Prostate gland (tissue), 2 donors: Measurements from ENCODE around the gene KLF15. TPM values are rescaled to one million over a fixed set of nuclear protein-coding genes. Genes with fewer than 3 reads are reported as not detected.

ENCODE experiments used
- DNase-seq: peaks from one replicate; pipeline ENCODE4 v3.0.0-alpha.2; 2019; ENCODE audit warnings: low spot score
- H3K27ac ChIP-seq, 2 donors: fragments of 200-600 bp; sonication (generic); 2 replicates each; pipeline ENCODE4 v1.5.1; 2017 to 2019
- H3K27me3 ChIP-seq: fragments of 200-600 bp; sonication (generic); replicated peaks from 2 replicates; pipeline ENCODE4 v1.5.1; 2019; ENCODE audit not compliant: insufficient read depth
- H3K36me3 ChIP-seq, 2 donors: fragments of 200-600 bp; sonication (generic); 1 replicate in 1 of 2; 2 replicates in 1 of 2; pipeline versions ENCODE4 v1.5.1 to v1.8.1; 2017 to 2019
- H3K4me1 ChIP-seq: fragments of 200-600 bp; sonication (generic); replicated peaks from 2 replicates; pipeline ENCODE4 v1.5.1; 2019
- H3K4me3 ChIP-seq, 2 donors: fragments of 200-600 bp; sonication (generic); 2 replicates each; pipeline ENCODE4 v1.5.1; 2017 to 2019
- H3K9me3 ChIP-seq: fragments of 200-600 bp; sonication (generic); 2 replicates; pipeline ENCODE4 v1.5.1; 2017
- CTCF ChIP-seq, 4 experiments: fragments of 200-600 bp in 2 of 4; fragments of 450-650 bp in 2 of 4; sonication (generic) in 2 of 4; IDR thresholded peaks; 1 replicate in 3 of 4; 2 replicates in 1 of 4; pipeline ENCODE4 v1.5.1; 2016 to 2019; ENCODE audit warnings: antibody characterized with exemption in 4 of 4, mild to moderate bottlenecking in 2 of 4, moderate library complexity in 2 of 4
- POLR2A ChIP-seq: fragments of 450-650 bp; IDR thresholded peaks from one replicate; pipeline ENCODE4 v1.6.1; 2016; ENCODE audit warnings: antibody characterized with exemption, mild to moderate bottlenecking
- POLR2AphosphoS5 ChIP-seq: sonication (generic); formaldehyde crosslinking; IDR thresholded peaks from one replicate; pipeline ENCODE4 v1.6.1; 2017; ENCODE audit warnings: antibody characterized with exemption
- WGBS: methylation state at CpG from one replicate; pipeline ENCODE4 v1.1.5; 2018; 5-methylcytosine and 5-hydroxymethylcytosine counted together
- intact Hi-C: fragments of 100-400 bp; cut with DNase I; formaldehyde crosslinking; loops from one replicate; pipeline ENCODE4 v1.14.2; 2022
- total RNA-seq, 2 donors: library from RNA; depleted of rRNA; stranded (reverse); fragments of >200 nt; gene quantifications; one replicate each; pipeline ENCODE4 v1.1.0, GENCODE V29; 2016

The KLF15 gene
- total RNA-seq, 2 donors from 2014 or later = 52.7 to 72.6 TPM

- H3K4me1 ChIP-seq = no peaks in the 10 kb centered on the region
- H3K27ac ChIP-seq = no peak overlapping the region
- H3K4me3 ChIP-seq = no peak overlapping the region
- H3K27me3 ChIP-seq = no peaks in the 10 kb centered on the region
- intact Hi-C loops = no loop called here
- H3K9me3 ChIP-seq = no peaks in the 10 kb centered on the region
- no peaks in the 10 kb centered on the region for H3K36me3 ChIP-seq
- no peak for DNase-seq
- no peak for TF ChIP-seq POLR2AphosphoS5
- no peak for TF ChIP-seq POLR2A
- TF ChIP-seq CTCF (IDR thresholded peaks at IDR 0.05) = no peak
- 92% methylated on average over 7 of the region's 7 CpGs for WGBS
These were observed 13.4 kb upstream of the KLF15 start for GRCh38 chr3:126370606-126371005.

- TF ChIP-seq POLR2AphosphoS5 (no peak), POLR2A (no peak), CTCF (IDR thresholded peaks at IDR 0.05) (no peak)
- Histone ChIP-seq H3K36me3 (no peaks in the 10 kb centered on the region), H3K4me1 (no peaks in the 10 kb centered on the region), H3K27me3 (no peaks in the 10 kb centered on the region), H3K4me3 (no peak overlapping the region), H3K27ac (no peak overlapping the region), H3K9me3 (no peaks in the 10 kb centered on the region)
- WGBS = 62% methylated on average over 4 of the region's 4 CpGs
- DNase-seq = no peak
- intact Hi-C loops = no loop called here
These were observed 12.8 kb upstream of the KLF15 start for GRCh38 chr3:126370055-126370454.

GRCh38 chr3:126369490-126369889 lies 12.3 kb upstream of the KLF15 start:
- DNase-seq = no peak
- WGBS = 91% methylated on average over 2 of the region's 2 CpGs
- H3K4me1 ChIP-seq = no peaks in the 10 kb centered on the region
- H3K36me3 ChIP-seq = no peaks in the 10 kb centered on the region
- H3K27me3 ChIP-seq = no peaks in the 10 kb centered on the region
- H3K4me3 ChIP-seq = no peak overlapping the region
- H3K9me3 ChIP-seq = no peaks in the 10 kb centered on the region
- TF ChIP-seq CTCF (IDR thresholded peaks at IDR 0.05) (no peak), POLR2AphosphoS5 (no peak), POLR2A (no peak)
- no peak overlapping the region for H3K27ac ChIP-seq
- intact Hi-C loops = no loop called here

GRCh38 chr3:126367316-126367805 lies 10.2 kb upstream of the KLF15 start:
- Histone ChIP-seq H3K27ac (no peak overlapping the region), H3K27me3 (no peaks in the 10 kb centered on the region), H3K9me3 (no peaks in the 10 kb centered on the region), H3K4me3 (no peak overlapping the region), H3K4me1 (no peaks in the 10 kb centered on the region), H3K36me3 (no peaks in the 10 kb centered on the region)
- WGBS = 94% methylated on average over 6 of the region's 6 CpGs
- DNase-seq = no peak
- intact Hi-C loops = no loop called here
- TF ChIP-seq CTCF (IDR thresholded peaks at IDR 0.05) (no peak), POLR2A (no peak), POLR2AphosphoS5 (no peak)

GRCh38 chr3:126365351-126366277 lies 8.4 kb upstream of the KLF15 start:
- 84% methylated on average over 11 of the region's 11 CpGs for WGBS
- intact Hi-C loops = no loop called here
- TF ChIP-seq POLR2AphosphoS5 (no peak), POLR2A (no peak), CTCF (IDR thresholded peaks at IDR 0.05) (no peak)
- Histone ChIP-seq H3K4me1 (no peaks in the 10 kb centered on the region), H3K9me3 (no peaks in the 10 kb centered on the region), H3K4me3 (no peak overlapping the region), H3K36me3 (no peaks in the 10 kb centered on the region), H3K27ac (no peak overlapping the region), H3K27me3 (no peaks in the 10 kb centered on the region)
- no peak for DNase-seq
